ENCODE data around the gene TMEM37.

Gene TMEM37

GRCh38 chr2:119434664-119435063 lies 3.0 kb downstream of the TMEM37 start:
- no peak for DNase-seq (ENCODE audit: low spot score)

GRCh38 chr2:119435081-119435952 lies 3.7 kb downstream of the TMEM37 start:
- DNase-seq (ENCODE audit: low spot score): no peak

- no peak for DNase-seq (ENCODE audit: low spot score)
Measured at GRCh38 chr2:119435953-119436297, 4.3 kb downstream of the TMEM37 start.

GRCh38 chr2:119436993-119437772 lies 5.5 kb downstream of the TMEM37 start:
- DNase-seq (ENCODE audit: low spot score): no peak

- no peak for DNase-seq (ENCODE audit: low spot score)
Measured at GRCh38 chr2:119438128-119438656, 6.5 kb downstream of the TMEM37 start.

GRCh38 chr2:119438726-119439284 lies 7.2 kb downstream of the TMEM37 start:
- DNase-seq (ENCODE audit: low spot score): no peak

- DNase-seq (ENCODE audit: low spot score): no peak
Measured at GRCh38 chr2:119439574-119440500, 8.2 kb downstream of the TMEM37 start.

GRCh38 chr2:119440501-119440870 lies 8.8 kb downstream of the TMEM37 start:
- no peak for DNase-seq (ENCODE audit: low spot score)

- no peak for DNase-seq (ENCODE audit: low spot score)
Measured at GRCh38 chr2:119440873-119441272, 9.2 kb downstream of the TMEM37 start.

GRCh38 chr2:119441376-119442225 lies 9.9 kb downstream of the TMEM37 start:
- DNase-seq (ENCODE audit: low spot score): no peak

- no peak for DNase-seq (ENCODE audit: low spot score)
Measured at GRCh38 chr2:119442226-119442619, 10.6 kb downstream of the TMEM37 start.

GRCh38 chr2:119442850-119443249 lies 11.2 kb downstream of the TMEM37 start:
- DNase-seq (ENCODE audit: low spot score): no peak

GRCh38 chr2:119446037-119446436 lies 14.4 kb downstream of the TMEM37 start:
- DNase-seq (ENCODE audit: low spot score): no peak

- no peak for DNase-seq (ENCODE audit: low spot score)
Measured at GRCh38 chr2:119448427-119449141, 16.9 kb downstream of the TMEM37 start.

- DNase-seq (ENCODE audit: low spot score): no peak
Measured at GRCh38 chr2:119449521-119449920, 17.9 kb downstream of the TMEM37 start.

- no peak for DNase-seq (ENCODE audit: low spot score)
Measured at GRCh38 chr2:119451336-119452050, 19.8 kb downstream of the TMEM37 start.

GRCh38 chr2:119453972-119454593 lies 22.4 kb downstream of the TMEM37 start:
- DNase-seq (ENCODE audit: low spot score): no peak

GRCh38 chr2:119455066-119455718 lies 23.5 kb downstream of the TMEM37 start:
- DNase-seq (ENCODE audit: low spot score): no peak

Data from COLO829 (cell line).